DMS53 (cell line): ENCODE results near the gene SLC38A8.

Source experiments
- DNase-seq: peaks from one replicate; lab custom pipeline; 2025; lab: John Stamatoyannopoulos, UW

SLC38A8 gene

GRCh38 chr16:83969771-83970429 lies 72.7 kb downstream of the SLC38A8 start:
- peak; percentile 50 for DNase-seq

- DNase-seq = no peak
These were observed 73.5 kb downstream of the SLC38A8 start for GRCh38 chr16:83968891-83969649.

- peak; percentile 35 for DNase-seq
These were observed 74.2 kb downstream of the SLC38A8 start for GRCh38 chr16:83968306-83968851.

GRCh38 chr16:83967838-83968305 lies 74.7 kb downstream of the SLC38A8 start, which contains the start of gene NECAB2:
Gene NECAB2 (plus strand): TSS chr16:83968244. CDS start chr16:83968649, 405 bp downstream.
- peak; percentile 60 for DNase-seq

- no peak for DNase-seq
These were observed 75.5 kb downstream of the SLC38A8 start for GRCh38 chr16:83967091-83967490.

GRCh38 chr16:83966153-83966696 lies 76.4 kb downstream of the SLC38A8 start:
- DNase-seq = no peak

GRCh38 chr16:83965444-83966152 lies 77.0 kb downstream of the SLC38A8 start:
- no peak for DNase-seq

- DNase-seq = no peak
These were observed 77.7 kb downstream of the SLC38A8 start for GRCh38 chr16:83964684-83965443.

- no peak for DNase-seq
These were observed 79.1 kb downstream of the SLC38A8 start for GRCh38 chr16:83963277-83964119.

GRCh38 chr16:83961591-83961990 lies 81.0 kb downstream of the SLC38A8 start:
- DNase-seq = no peak

- DNase-seq = no peak
These were observed 81.9 kb downstream of the SLC38A8 start for GRCh38 chr16:83960521-83961249.
